Activated naive CD8-positive, alpha-beta T cell treated with anti-CD3 and anti-CD28 coated beads, Interleukin-2, amount 10 ng/mL, durations not matched to agents 7 days and 5 days (primary cell): ENCODE measurements around the gene SHROOM2. TPM values are rescaled to one million over a fixed set of nuclear protein-coding genes. Genes with fewer than 3 reads are reported as not detected.
"Not testable (repeated sequence)": the region's sequence is repeated elsewhere in the genome, so short reads cannot be mapped to it uniquely, and the experiment has no call there.

ENCODE experiments used
- ATAC-seq: fragments of 150-1000 bp; cut with Tn5 transposase; one replicate; pipeline ENCODE4 v1.10.0; 2021; ENCODE audit warnings: low read depth, moderate library complexity
- POLR2A ChIA-PET: fragments of 350-600 bp; sonication (Branson Sonifier 250); formaldehyde crosslinking; loops from one replicate; lab custom pipeline; 2021; ENCODE audit warnings: antibody characterized with exemption; lab: Charles Lee
- DNase-seq: peaks from one replicate; pipeline ENCODE4 v3.0.0; 2021
- H3K27ac Mint-ChIP-seq: one replicate; pipeline ENCODE4 v1.8.0; 2022; ENCODE audit warnings: mild to moderate bottlenecking, mixed read lengths
- H3K27me3 Mint-ChIP-seq: one replicate; pipeline ENCODE4 v1.8.0; 2022; ENCODE audit warnings: mild to moderate bottlenecking, moderate library complexity, mixed read lengths
- H3K36me3 Mint-ChIP-seq: one replicate; pipeline ENCODE4 v1.8.0; 2021; ENCODE audit warnings: mild to moderate bottlenecking, mixed read lengths
- H3K4me1 Mint-ChIP-seq: one replicate; pipeline ENCODE4 v1.8.0; 2021; ENCODE audit warnings: mixed read lengths
- H3K4me3 Mint-ChIP-seq: one replicate; pipeline ENCODE4 v1.8.0; 2022; ENCODE audit warnings: mild to moderate bottlenecking, moderate library complexity, mixed read lengths
- H3K9me3 Mint-ChIP-seq: one replicate; pipeline ENCODE4 v1.8.0; 2021; ENCODE audit warnings: mixed read lengths
- total RNA-seq, 2 experiments: library from RNA; stranded (reverse); gene quantifications; one replicate each; pipeline ENCODE4 v1.2.3, GENCODE V29; 2021

Gene SHROOM2
- total RNA-seq, 2 experiments from 2014 or later = not detected

- POLR2A ChIA-PET = no interaction called here
- no peak overlapping the region for H3K4me3 Mint-ChIP-seq
- H3K4me1 Mint-ChIP-seq = peaks cover 4% of the 10 kb centered on the region
- ATAC-seq (no peak), DNase-seq (no peak)
- H3K27me3 Mint-ChIP-seq = peaks cover 17% of the 10 kb centered on the region
- no peaks in the 10 kb centered on the region for H3K36me3 Mint-ChIP-seq
- H3K9me3 Mint-ChIP-seq = no peaks in the 10 kb centered on the region
- H3K27ac Mint-ChIP-seq = no peak overlapping the region
Measured at GRCh38 chrX:9856588-9856987, 70.4 kb downstream of the SHROOM2 start.

- Mint-ChIP-seq H3K36me3 (no peaks in the 10 kb centered on the region), H3K9me3 (no peaks in the 10 kb centered on the region), H3K27me3 (peaks cover 17% of the 10 kb centered on the region), H3K4me1 (peaks cover 4% of the 10 kb centered on the region), H3K27ac (no peak overlapping the region), H3K4me3 (no peak overlapping the region)
- no peak for DNase-seq
- no peak for ATAC-seq
- POLR2A ChIA-PET = no interaction called here
Measured at GRCh38 chrX:9857575-9858474, 71.6 kb downstream of the SHROOM2 start.

GRCh38 chrX:9858684-9859083, 72.5 kb downstream of the SHROOM2 start:
- H3K4me1 Mint-ChIP-seq, H3K36me3 Mint-ChIP-seq, H3K27ac Mint-ChIP-seq, POLR2A ChIA-PET, H3K4me3 Mint-ChIP-seq, DNase-seq, H3K9me3 Mint-ChIP-seq, ATAC-seq: not testable (repeated sequence)
- H3K27me3 Mint-ChIP-seq = peaks cover 15% of the 10 kb centered on the region

- peaks cover 12% of the 10 kb centered on the region for H3K27me3 Mint-ChIP-seq
- no peak for ATAC-seq
Measured at GRCh38 chrX:9859711-9860555, 73.7 kb downstream of the SHROOM2 start.

GRCh38 chrX:9860826-9861225, 74.6 kb downstream of the SHROOM2 start:
- POLR2A ChIA-PET = no interaction called here
- DNase-seq (no peak), ATAC-seq (no peak)
- Mint-ChIP-seq H3K27ac (no peak overlapping the region), H3K36me3 (no peaks in the 10 kb centered on the region), H3K4me3 (no peak overlapping the region), H3K9me3 (no peaks in the 10 kb centered on the region), H3K27me3 (peaks cover 12% of the 10 kb centered on the region), H3K4me1 (peaks cover 4% of the 10 kb centered on the region)

More at GRCh38 chrX:9859711-9860555, 73.7 kb downstream of the SHROOM2 start:
- Mint-ChIP-seq H3K4me1 (peaks cover 4% of the 10 kb centered on the region), H3K36me3 (no peaks in the 10 kb centered on the region), H3K27ac (no peak overlapping the region), H3K9me3 (no peaks in the 10 kb centered on the region), H3K4me3 (no peak overlapping the region)
- POLR2A ChIA-PET = no interaction called here
- no peak for DNase-seq

GRCh38 chrX:9861711-9862110, 75.5 kb downstream of the SHROOM2 start:
- Mint-ChIP-seq H3K4me1 (peaks cover 4% of the 10 kb centered on the region), H3K4me3 (no peak overlapping the region), H3K9me3 (no peaks in the 10 kb centered on the region), H3K27me3 (peaks cover 7% of the 10 kb centered on the region), H3K27ac (no peak overlapping the region), H3K36me3 (no peaks in the 10 kb centered on the region)
- DNase-seq (no peak), ATAC-seq (no peak)
- POLR2A ChIA-PET = no interaction called here

- POLR2A ChIA-PET = no interaction called here
- no peak for ATAC-seq
- Mint-ChIP-seq H3K4me1 (peaks cover 4% of the 10 kb centered on the region), H3K4me3 (no peak overlapping the region), H3K9me3 (no peaks in the 10 kb centered on the region), H3K27ac (no peak overlapping the region), H3K36me3 (no peaks in the 10 kb centered on the region), H3K27me3 (peaks cover 11% of the 10 kb centered on the region)
- DNase-seq = no peak
Measured at GRCh38 chrX:9862525-9862924, 76.3 kb downstream of the SHROOM2 start.

- POLR2A ChIA-PET = no interaction called here
- H3K36me3 Mint-ChIP-seq = no peaks in the 10 kb centered on the region
- no peak overlapping the region for H3K4me3 Mint-ChIP-seq
- no peak overlapping the region for H3K27ac Mint-ChIP-seq
- ATAC-seq (no peak), DNase-seq (no peak)
- peaks cover 4% of the 10 kb centered on the region for H3K4me1 Mint-ChIP-seq
- no peaks in the 10 kb centered on the region for H3K9me3 Mint-ChIP-seq
- H3K27me3 Mint-ChIP-seq = peaks cover 16% of the 10 kb centered on the region
Measured at GRCh38 chrX:9862953-9863352, 76.7 kb downstream of the SHROOM2 start.

GRCh38 chrX:9864011-9864410, 77.8 kb downstream of the SHROOM2 start:
- peaks cover 4% of the 10 kb centered on the region for H3K4me1 Mint-ChIP-seq
- H3K9me3 Mint-ChIP-seq = no peaks in the 10 kb centered on the region
- POLR2A ChIA-PET = no interaction called here
- no peak for DNase-seq
- peaks cover 16% of the 10 kb centered on the region for H3K27me3 Mint-ChIP-seq
- no peaks in the 10 kb centered on the region for H3K36me3 Mint-ChIP-seq
- no peak overlapping the region for H3K4me3 Mint-ChIP-seq
- ATAC-seq = no peak
- no peak overlapping the region for H3K27ac Mint-ChIP-seq

- Mint-ChIP-seq H3K4me1 (no peaks in the 10 kb centered on the region), H3K4me3 (no peak overlapping the region), H3K9me3 (no peaks in the 10 kb centered on the region), H3K27ac (no peak overlapping the region), H3K27me3 (peaks cover 12% of the 10 kb centered on the region), H3K36me3 (no peaks in the 10 kb centered on the region)
- POLR2A ChIA-PET = interaction anchor here (0.6 kb wide), 1 partner anchor 63 kb away, joined by 3 read pairs; no protein-coding TSS in a partner anchor
- DNase-seq (no peak), ATAC-seq (no peak)
Measured at GRCh38 chrX:9865804-9866472, 79.7 kb downstream of the SHROOM2 start.

- Mint-ChIP-seq H3K4me1 (no peaks in the 10 kb centered on the region), H3K9me3 (no peaks in the 10 kb centered on the region), H3K27me3 (peaks cover 12% of the 10 kb centered on the region), H3K4me3 (no peak overlapping the region), H3K36me3 (no peaks in the 10 kb centered on the region), H3K27ac (no peak overlapping the region)
- POLR2A ChIA-PET = no interaction called here
- DNase-seq (no peak), ATAC-seq (no peak)
Measured at GRCh38 chrX:9866633-9867032, 80.4 kb downstream of the SHROOM2 start.

GRCh38 chrX:9867226-9867625, 81.0 kb downstream of the SHROOM2 start:
- Mint-ChIP-seq H3K36me3 (no peaks in the 10 kb centered on the region), H3K9me3 (no peaks in the 10 kb centered on the region), H3K4me3 (no peak overlapping the region), H3K4me1 (no peaks in the 10 kb centered on the region), H3K27me3 (peaks cover 12% of the 10 kb centered on the region), H3K27ac (no peak overlapping the region)
- DNase-seq (no peak), ATAC-seq (no peak)
- POLR2A ChIA-PET = no interaction called here

GRCh38 chrX:9867753-9868152, 81.5 kb downstream of the SHROOM2 start:
- Mint-ChIP-seq H3K4me1 (no peaks in the 10 kb centered on the region), H3K4me3 (no peak overlapping the region), H3K27ac (no peak overlapping the region), H3K27me3 (peaks cover 12% of the 10 kb centered on the region), H3K9me3 (no peaks in the 10 kb centered on the region), H3K36me3 (no peaks in the 10 kb centered on the region)
- DNase-seq = no peak
- POLR2A ChIA-PET = no interaction called here
- no peak for ATAC-seq
